ENCODE data around the gene LAMA4. TPM values are rescaled to one million over a fixed set of nuclear protein-coding genes. Genes with fewer than 3 reads are reported as not detected.

LAMA4 gene
- total and polyA plus RNA-seq, 8 donors = 9.7 to 324 (median 43.9) TPM

DNA sequence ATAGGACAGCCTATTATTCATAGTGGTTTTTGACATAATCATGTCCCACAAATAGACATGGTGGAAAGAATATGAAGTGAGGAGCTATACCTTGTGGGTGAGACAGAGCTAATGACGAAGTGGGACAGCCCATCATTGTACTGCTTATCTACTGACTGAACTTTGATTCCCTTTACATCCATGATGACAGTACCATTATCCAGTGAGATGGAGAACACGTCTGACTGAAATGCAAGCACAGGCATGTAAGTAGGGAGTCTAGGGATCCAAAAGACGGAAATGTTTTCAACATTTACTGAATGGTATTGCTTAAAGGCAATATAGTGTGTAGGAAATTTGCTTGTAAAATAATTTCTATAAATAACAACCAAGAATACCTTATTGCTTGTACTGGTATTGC is 123.5 kb downstream of the LAMA4 start:
- DNase-seq = no peak

DNA sequence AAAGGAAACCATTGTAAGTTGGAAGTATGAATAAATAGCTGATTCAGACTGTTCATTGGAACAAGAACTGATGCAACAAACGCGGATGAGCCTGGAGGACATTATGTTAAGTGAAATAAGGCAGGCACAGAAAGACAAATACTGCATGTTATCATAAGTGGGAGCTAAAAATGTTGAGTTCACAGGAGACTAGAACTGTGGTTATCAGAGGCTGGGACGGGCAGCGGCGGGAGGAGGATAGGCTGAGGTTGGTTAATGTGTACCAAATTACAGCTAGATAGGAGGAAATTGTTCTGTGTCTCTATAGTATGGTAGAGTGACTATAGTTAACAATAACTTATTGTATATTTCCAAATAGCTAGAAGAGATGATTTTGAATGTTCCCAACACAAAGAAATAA is 126.2 kb downstream of the LAMA4 start:
- Histone ChIP-seq H3K4me3 (no peak overlapping the region), H3K27me3 (no peaks in the 10 kb centered on the region), H3K27ac (no peak overlapping the region), H3K4me1 (no peaks in the 10 kb centered on the region), H3K36me3 (peaks cover 0 to 94% (median 52%) of the 10 kb centered on the region in 4 donors), H3K9me3 (no peaks in the 10 kb centered on the region)
- 62 to 75% (median 67%) methylated on average over 5 of the region's 5 CpGs for WGBS, 5 donors
- intact Hi-C loops (cut with DNase I; ENCODE audit: low total_unique reads) = no loop called here
- TF ChIP-seq, protein P1, sequence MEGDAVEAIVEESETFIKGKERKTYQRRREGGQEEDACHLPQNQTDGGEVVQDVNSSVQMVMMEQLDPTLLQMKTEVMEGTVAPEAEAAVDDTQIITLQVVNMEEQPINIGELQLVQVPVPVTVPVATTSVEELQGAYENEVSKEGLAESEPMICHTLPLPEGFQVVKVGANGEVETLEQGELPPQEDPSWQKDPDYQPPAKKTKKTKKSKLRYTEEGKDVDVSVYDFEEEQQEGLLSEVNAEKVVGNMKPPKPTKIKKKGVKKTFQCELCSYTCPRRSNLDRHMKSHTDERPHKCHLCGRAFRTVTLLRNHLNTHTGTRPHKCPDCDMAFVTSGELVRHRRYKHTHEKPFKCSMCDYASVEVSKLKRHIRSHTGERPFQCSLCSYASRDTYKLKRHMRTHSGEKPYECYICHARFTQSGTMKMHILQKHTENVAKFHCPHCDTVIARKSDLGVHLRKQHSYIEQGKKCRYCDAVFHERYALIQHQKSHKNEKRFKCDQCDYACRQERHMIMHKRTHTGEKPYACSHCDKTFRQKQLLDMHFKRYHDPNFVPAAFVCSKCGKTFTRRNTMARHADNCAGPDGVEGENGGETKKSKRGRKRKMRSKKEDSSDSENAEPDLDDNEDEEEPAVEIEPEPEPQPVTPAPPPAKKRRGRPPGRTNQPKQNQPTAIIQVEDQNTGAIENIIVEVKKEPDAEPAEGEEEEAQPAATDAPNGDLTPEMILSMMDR (IDR thresholded peaks at IDR 0.05) = no peak
- no peak for TF ChIP-seq EP300 (IDR thresholded peaks at IDR 0.05)
- no peak for TF ChIP-seq POLR2A (IDR thresholded peaks at IDR 0.05)
- no peak for TF ChIP-seq POLR2AphosphoS5 (IDR thresholded peaks at IDR 0.05)
- no peak for DNase-seq

More for the DNA sequence above, 123.5 kb downstream of the LAMA4 start:
- Histone ChIP-seq H3K4me3 (no peak overlapping the region), H3K4me1 (no peaks in the 10 kb centered on the region), H3K36me3 (peaks cover 0 to 98% (median 65%) of the 10 kb centered on the region in 4 donors), H3K27ac (no peak overlapping the region), H3K9me3 (no peaks in the 10 kb centered on the region), H3K27me3 (no peaks in the 10 kb centered on the region)
- TF ChIP-seq EP300 (IDR thresholded peaks at IDR 0.05) (no peak), POLR2AphosphoS5 (IDR thresholded peaks at IDR 0.05) (no peak), POLR2A (IDR thresholded peaks at IDR 0.05) (no peak)
- TF ChIP-seq, protein P1 (IDR thresholded peaks at IDR 0.05) = no peak
- intact Hi-C loops (cut with DNase I; ENCODE audit: low total_unique reads) = no loop called here
- WGBS, 5 donors = 58 to 80% (median 71%) methylated on average over 3 of the region's 3 CpGs

DNA sequence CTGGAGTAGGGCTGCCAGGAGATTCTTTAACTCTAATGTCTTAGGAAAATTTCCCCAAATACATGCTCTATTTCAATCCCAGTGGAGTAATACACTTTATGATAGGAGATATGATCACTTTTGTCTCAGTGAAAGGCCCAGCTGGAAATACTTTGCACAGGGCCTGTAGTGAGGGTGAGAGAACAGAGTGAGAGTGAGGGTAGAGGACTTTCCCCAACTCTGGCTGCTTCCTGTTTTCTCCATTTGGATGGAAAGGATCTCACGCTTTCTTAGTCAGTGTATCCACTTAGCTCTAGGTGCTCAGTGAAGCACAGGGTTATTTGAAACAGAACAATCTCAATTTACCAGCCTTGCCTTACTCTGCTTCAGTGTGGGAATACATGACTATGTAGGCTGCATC is 130.4 kb downstream of the LAMA4 start:
- 81 to 100% (median 96%) methylated on average over 1 of the region's 1 CpG for WGBS, 5 donors
- intact Hi-C loops (cut with DNase I; ENCODE audit: low total_unique reads) = no loop called here
- no peak overlapping the region for H3K4me3 ChIP-seq
- TF ChIP-seq, protein P1 (IDR thresholded peaks at IDR 0.05) = no peak
- TF ChIP-seq POLR2A (IDR thresholded peaks at IDR 0.05) (no peak), POLR2AphosphoS5 (IDR thresholded peaks at IDR 0.05) (no peak), EP300 (IDR thresholded peaks at IDR 0.05) (no peak)
- DNase-seq = no peak
- H3K36me3 ChIP-seq = peaks cover 0 to 87% (median 60%) of the 10 kb centered on the region in 4 donors
- H3K27ac ChIP-seq = no peak overlapping the region
- H3K27me3 ChIP-seq = no peaks in the 10 kb centered on the region
- no peaks in the 10 kb centered on the region for H3K9me3 ChIP-seq
- H3K4me1 ChIP-seq = no peaks in the 10 kb centered on the region

DNA sequence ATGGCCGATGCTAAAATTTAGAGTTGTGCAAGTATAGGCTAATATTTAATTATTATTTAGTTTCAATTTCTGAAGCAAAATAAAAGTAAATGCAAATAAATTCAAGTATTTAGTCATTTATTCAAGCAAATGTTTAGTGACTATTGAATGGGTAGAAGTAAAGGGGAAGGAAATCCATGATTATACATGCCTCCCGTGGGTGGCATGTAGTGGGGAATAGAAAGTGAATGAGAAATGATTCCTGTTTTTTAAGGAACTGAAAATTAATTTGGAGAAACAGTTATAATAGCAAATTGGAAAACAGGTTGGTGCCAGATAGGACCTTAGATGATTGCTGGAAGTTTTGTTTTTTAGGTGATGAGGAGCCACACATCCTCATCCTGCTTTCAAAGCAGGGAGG is 131.6 kb downstream of the LAMA4 start:
- TF ChIP-seq POLR2AphosphoS5 (IDR thresholded peaks at IDR 0.05) = no peak
- TF ChIP-seq POLR2A (IDR thresholded peaks at IDR 0.05) = no peak
- TF ChIP-seq EP300 (IDR thresholded peaks at IDR 0.05) = no peak
- TF ChIP-seq, protein P1 (IDR thresholded peaks at IDR 0.05) = no peak
- WGBS, 5 donors = 75 to 88% (median 82%) methylated on average over 2 of the region's 2 CpGs
- intact Hi-C loops (cut with DNase I; ENCODE audit: low total_unique reads) = no loop called here

More for the DNA sequence above, 131.6 kb downstream of the LAMA4 start:
- no peaks in the 10 kb centered on the region for H3K27me3 ChIP-seq
- no peaks in the 10 kb centered on the region for H3K4me1 ChIP-seq
- H3K4me3 ChIP-seq = no peak overlapping the region
- DNase-seq = no peak
- no peak overlapping the region for H3K27ac ChIP-seq
- peaks cover 0 to 85% (median 60%) of the 10 kb centered on the region in 4 donors for H3K36me3 ChIP-seq
- H3K9me3 ChIP-seq = no peaks in the 10 kb centered on the region
